Aorta (tissue), 5 donors: ENCODE data around the gene LRSAM1. TPM values are rescaled to one million over a fixed set of nuclear protein-coding genes. Genes with fewer than 3 reads are reported as not detected.

ENCODE experiments used
- ATAC-seq: fragments of 200-7000 bp; cut with Tn5 transposase; one replicate; pipeline ENCODE4 v1.9.1; 2022; ENCODE audit warnings: moderate library complexity; ENCODE audit not compliant: low FRiP score
- DNase-seq, 2 donors: peaks; one replicate each; pipeline ENCODE4 v3.0.0-alpha.2; 2020
- H3K27ac ChIP-seq, 2 donors: one replicate each; pipeline ENCODE4 v1.5.1; 2013; ENCODE audit warnings: low read length in 2 of 2, mild to moderate bottlenecking in 2 of 2, moderate library complexity in 2 of 2, control low read depth in 1 of 2, inconsistent platforms in 1 of 2, low read depth in 1 of 2
- H3K27me3 ChIP-seq, 2 donors: one replicate each; pipeline ENCODE4 v1.6.1; 2013; ENCODE audit warnings: control low read depth in 1 of 2, low read length in 1 of 2, mild to moderate bottlenecking in 1 of 2, moderate library complexity in 1 of 2; ENCODE audit not compliant: insufficient read depth in 2 of 2, control insufficient read depth in 1 of 2
- H3K36me3 ChIP-seq, 2 donors: one replicate each; pipeline ENCODE4 v1.6.1; 2013; ENCODE audit warnings: control low read depth in 1 of 2, low read length in 1 of 2, mild to moderate bottlenecking in 1 of 2; ENCODE audit not compliant: insufficient read depth in 2 of 2, control insufficient read depth in 1 of 2
- H3K4me1 ChIP-seq, 2 donors: one replicate each; pipeline ENCODE4 v1.6.1; 2013; ENCODE audit warnings: low read length in 2 of 2, control low read depth in 1 of 2, mild to moderate bottlenecking in 1 of 2, moderate library complexity in 1 of 2; ENCODE audit not compliant: insufficient read depth in 2 of 2, control insufficient read depth in 1 of 2
- H3K4me3 ChIP-seq, 2 donors: one replicate each; pipeline ENCODE4 v1.5.1; 2013; ENCODE audit warnings: low read length in 2 of 2, control low read depth in 1 of 2, mild to moderate bottlenecking in 1 of 2
- H3K9me3 ChIP-seq: one replicate; pipeline ENCODE4 v1.6.1; 2013; ENCODE audit warnings: mild to moderate bottlenecking, low read length; ENCODE audit not compliant: control insufficient read depth
- WGBS, 2 donors: extraction: QIAGEN DNeasy Blood & Tissue Kit; methylation state at CpG; one replicate each; pipeline ENCODE4 v1.1.7; 2013; 5-methylcytosine and 5-hydroxymethylcytosine counted together
- intact Hi-C, 2 donors: fragments of 100-400 bp; cut with DNase I; formaldehyde crosslinking; loops; one replicate each; pipeline versions ENCODE4 v1.14.2 to v1.15.0; 2022
- long read RNA-seq, 2 donors: library from polyadenylated mRNA; unstranded; transcript quantifications; one replicate each; pipeline ENCODE4 v2.0.0, GENCODE V29; 2020 to 2021
- polyA plus RNA-seq, 2 donors: library from polyadenylated mRNA; stranded (reverse); fragments of 200-250 nt; gene quantifications; one replicate each; pipeline ENCODE4 v1.2.3, GENCODE V29; 2013
- total RNA-seq, 2 donors: library from RNA; stranded (reverse); fragmentation: NEBNext Ultra II Directional; extraction: Animal tissue kit (Norgen Biotek cat#: 25700); gene quantifications; one replicate each; pipeline ENCODE4 v1.2.1, GENCODE V29; 2021
- donor health status: healthy with polysubstance abuse.
- donor health status: Bipolar disorder and iron deficiency.
- donor health status: DM: no; HTN: no; CAD: no.
- donor health status: DM: no; HTN: no; CAD: no.
- donor health status: DM: yes; HTN: yes; CAD: no.

The LRSAM1 gene
- total RNA-seq (10 to 100 TPM; 16.3 to 27.8 TPM), polyA plus RNA-seq (10 to 100 TPM in 1 of 2 donors, 1 to 10 TPM in 1; 9.3 to 38.8 TPM)
- long read RNA-seq, donor 1, transcript LRSAM1-201 (26 exons, 3,146 nt) = major isoform, 30 of 97 reads
- long read RNA-seq, donor 1, partial matches to known transcripts = 40 of 97 reads
- long read RNA-seq, donor 1, other reads (novel, unspliced or antisense) = 23 of 97 reads
- long read RNA-seq, donor 2, transcript LRSAM1-201 (26 exons, 3,146 nt) = major isoform, 11 of 25 reads
- long read RNA-seq, donor 2, transcript LRSAM1-202 (25 exons, 3,376 nt) = minor isoform, 6 of 25 reads
- long read RNA-seq, donor 2, partial matches to known transcripts = 2 of 25 reads
- long read RNA-seq, donor 2, other reads (novel, unspliced or antisense) = 6 of 25 reads

DNA sequence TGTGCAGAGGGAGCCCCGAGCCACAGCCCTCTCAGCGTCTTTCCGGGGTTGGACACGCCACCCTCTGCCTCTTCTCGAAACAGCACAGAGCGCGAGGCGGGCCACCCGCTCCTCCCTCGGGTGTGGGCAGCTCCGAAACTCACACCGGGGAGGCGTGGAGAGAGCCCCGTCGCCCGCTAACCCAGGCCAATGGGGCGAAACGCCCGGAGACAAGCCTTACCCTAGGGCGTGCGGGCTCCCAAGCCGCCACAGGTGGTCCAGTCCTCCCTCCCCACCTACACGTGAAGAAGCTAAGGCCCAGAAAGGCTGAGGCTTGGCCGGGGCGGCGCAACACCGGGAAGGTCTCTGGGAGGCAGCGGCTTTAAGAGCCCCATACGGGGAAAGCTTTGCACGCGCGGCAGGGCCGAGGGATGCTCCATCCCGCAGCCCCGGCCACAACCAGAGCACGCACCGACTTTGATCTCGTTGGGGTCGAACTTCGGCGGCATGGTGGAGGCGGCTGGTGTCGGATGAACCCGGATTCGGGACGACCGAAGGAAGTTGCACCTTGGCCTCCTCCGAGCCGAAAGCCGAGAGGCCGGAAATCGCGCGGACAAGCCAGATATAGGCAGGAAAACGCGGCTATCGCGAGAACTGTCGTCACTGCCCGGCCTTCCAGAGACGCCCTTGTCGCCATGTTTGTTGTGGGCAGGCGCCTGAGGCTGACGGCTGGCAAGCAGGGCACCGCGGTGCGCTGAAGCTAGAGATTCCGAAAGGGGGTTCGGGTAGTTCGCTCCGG, at the start of gene LRSAM1, which contains the start of gene RPL12:
Gene LRSAM1 (plus strand): TSS at position 681 of the 778 bp plus-strand sequence. CDS start 3,018 bp downstream, outside the sequence.
Gene RPL12 (minus strand): TSS at position 577 of the 778 bp plus-strand sequence. CDS start 89 bp downstream, at position 488.
- Histone ChIP-seq H3K27me3 (no peaks in the 10 kb centered on the region), H3K4me3 (peak within 1 kb of the TSS; percentile 57 to 71), H3K4me1 (no peaks in the 10 kb centered on the region), H3K9me3 (no peaks in the 10 kb centered on the region), H3K27ac (peak within 1 kb of the TSS in 1 of 2 donors; percentile 71), H3K36me3 (peaks cover 0 to 8% of the 10 kb centered on the region in 2 donors)
- WGBS, 2 donors = 1 to 2% methylated on average over 71 of the region's 71 CpGs
- intact Hi-C loops = no loop called here
- DNase-seq (peak; percentile 98 to 100), ATAC-seq (peak; percentile 96)

DNA sequence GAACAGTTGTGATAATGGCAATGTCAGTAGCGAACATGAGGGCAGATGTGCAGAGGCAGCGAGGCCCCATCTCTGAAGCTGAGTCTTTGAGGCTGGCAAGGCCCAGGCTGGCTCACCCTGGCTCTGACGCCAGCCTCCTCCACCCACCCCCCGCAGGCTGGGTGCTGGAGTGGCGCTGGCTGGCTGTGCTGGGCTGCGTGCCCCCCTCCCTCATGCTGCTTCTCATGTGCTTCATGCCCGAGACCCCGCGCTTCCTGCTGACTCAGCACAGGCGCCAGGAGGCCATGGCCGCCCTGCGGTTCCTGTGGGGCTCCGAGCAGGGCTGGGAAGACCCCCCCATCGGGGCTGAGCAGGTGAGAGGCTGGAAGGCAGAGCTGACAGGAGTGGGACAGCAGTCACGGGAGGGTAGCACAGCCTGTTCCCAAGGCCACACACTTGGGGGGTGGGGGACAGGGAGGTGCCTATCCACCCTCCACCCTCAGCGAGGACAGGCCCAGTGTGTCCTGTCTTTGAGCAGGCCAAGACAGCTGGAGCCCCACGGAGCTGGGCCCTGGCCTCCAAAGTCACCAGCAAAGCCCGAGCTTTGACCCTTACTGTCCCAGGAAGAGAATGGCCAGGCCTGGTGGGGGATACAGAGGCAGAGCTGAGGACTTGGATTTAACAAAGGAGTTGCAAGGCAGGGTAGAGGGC, 48.8 kb upstream of the LRSAM1 start:
- ATAC-seq (peak; percentile 4), DNase-seq (no peak)
- H3K9me3 ChIP-seq = no peaks in the 10 kb centered on the region
- 83 to 90% methylated on average over 18 of the region's 18 CpGs for WGBS, 2 donors
- H3K27ac ChIP-seq = no peak overlapping the region
- no peak overlapping the region for H3K4me3 ChIP-seq
- no peaks in the 10 kb centered on the region for H3K4me1 ChIP-seq
- H3K27me3 ChIP-seq = no peaks in the 10 kb centered on the region
- H3K36me3 ChIP-seq = peaks cover 0 to 2% of the 10 kb centered on the region in 2 donors
- intact Hi-C loops = no loop called here

DNA sequence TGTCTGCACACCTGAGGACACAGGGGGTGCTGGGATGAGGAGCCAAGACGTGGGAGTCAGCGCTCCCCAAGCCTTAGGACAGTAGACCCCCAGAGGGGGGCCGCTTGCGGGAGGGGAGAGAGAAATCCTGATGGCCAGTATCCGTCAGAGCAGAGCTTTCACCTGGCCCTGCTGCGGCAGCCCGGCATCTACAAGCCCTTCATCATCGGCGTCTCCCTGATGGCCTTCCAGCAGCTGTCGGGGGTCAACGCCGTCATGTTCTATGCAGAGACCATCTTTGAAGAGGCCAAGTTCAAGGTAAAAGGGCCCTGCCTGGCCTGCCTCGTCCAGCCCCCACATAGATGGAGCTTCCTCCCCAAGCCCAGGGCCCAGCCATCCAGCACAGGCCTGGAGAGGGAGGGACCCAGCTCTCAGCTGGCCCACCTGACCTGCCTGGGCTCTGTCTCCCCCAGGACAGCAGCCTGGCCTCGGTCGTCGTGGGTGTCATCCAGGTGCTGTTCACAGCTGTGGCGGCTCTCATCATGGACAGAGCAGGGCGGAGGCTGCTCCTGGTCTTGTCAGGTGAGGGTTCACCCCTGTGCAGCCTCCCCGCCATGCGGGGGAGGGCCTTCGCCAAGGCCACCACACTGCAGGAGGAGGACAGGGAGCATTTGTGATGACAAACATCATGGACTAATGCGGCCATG, 47.7 kb upstream of the LRSAM1 start:
- intact Hi-C loops = no loop called here
- Histone ChIP-seq H3K9me3 (no peaks in the 10 kb centered on the region), H3K4me3 (no peak overlapping the region), H3K36me3 (peaks cover 0 to 2% of the 10 kb centered on the region in 2 donors), H3K4me1 (no peaks in the 10 kb centered on the region), H3K27ac (no peak overlapping the region), H3K27me3 (no peaks in the 10 kb centered on the region)
- no peak for DNase-seq
- ATAC-seq = no peak
- 90 to 91% methylated on average over 21 to 22 of the region's 22 CpGs for WGBS, 2 donors

DNA sequence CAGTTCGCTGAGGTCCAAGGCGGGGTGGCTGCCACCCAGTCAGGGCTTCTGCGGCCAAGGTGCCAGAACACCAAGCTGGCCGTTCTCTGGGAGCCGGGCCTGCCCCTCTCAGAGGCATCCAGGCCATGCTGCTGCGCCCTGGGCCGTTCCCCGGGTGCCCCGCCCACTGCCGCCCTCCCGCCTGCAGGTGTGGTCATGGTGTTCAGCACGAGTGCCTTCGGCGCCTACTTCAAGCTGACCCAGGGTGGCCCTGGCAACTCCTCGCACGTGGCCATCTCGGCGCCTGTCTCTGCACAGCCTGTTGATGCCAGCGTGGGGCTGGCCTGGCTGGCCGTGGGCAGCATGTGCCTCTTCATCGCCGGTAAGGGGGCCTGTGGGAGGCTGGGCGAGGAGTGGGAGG, 46.7 kb upstream of the LRSAM1 start:
- no peak overlapping the region for H3K4me3 ChIP-seq
- no peaks in the 10 kb centered on the region for H3K9me3 ChIP-seq
- intact Hi-C loops = no loop called here
- H3K4me1 ChIP-seq = no peaks in the 10 kb centered on the region
- H3K27ac ChIP-seq = no peak overlapping the region
- DNase-seq (no peak), ATAC-seq (no peak)
- H3K36me3 ChIP-seq = peaks cover 0 to 2% of the 10 kb centered on the region in 2 donors
- WGBS, 2 donors = 94% methylated on average over 23 of the region's 23 CpGs
- H3K27me3 ChIP-seq = no peaks in the 10 kb centered on the region

DNA sequence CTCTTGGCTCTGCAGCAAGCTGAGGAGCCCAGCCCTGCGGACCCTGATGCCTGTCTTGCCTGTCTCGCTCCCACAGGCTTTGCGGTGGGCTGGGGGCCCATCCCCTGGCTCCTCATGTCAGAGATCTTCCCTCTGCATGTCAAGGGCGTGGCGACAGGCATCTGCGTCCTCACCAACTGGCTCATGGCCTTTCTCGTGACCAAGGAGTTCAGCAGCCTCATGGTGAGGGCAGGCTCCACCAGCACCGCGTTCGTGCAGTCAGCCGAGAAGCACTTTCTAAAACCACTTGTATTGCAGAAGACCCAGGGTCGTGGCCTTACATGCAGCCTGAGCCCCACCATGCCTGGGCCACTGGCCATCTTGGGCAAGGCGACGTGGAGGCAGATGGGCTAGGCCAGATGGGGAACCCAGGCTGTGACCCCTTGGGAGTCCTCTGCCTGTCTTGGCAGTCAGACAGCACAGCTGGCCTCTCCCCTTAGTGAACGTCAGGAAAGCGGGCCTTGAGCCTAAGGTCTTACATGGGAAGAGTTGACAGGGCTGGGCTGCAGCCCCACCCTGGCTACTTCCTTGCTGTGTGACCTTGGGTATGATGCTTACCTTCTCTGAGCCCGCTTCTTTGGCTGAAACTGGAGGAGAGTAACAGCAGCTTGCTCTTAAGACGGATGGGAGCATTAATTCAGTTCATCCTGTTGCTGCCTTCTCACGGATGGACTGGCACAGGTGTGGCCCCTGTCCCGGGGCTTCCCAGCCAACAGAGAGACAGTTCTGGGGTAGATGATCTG, 45.8 kb upstream of the LRSAM1 start:
- no peaks in the 10 kb centered on the region for H3K4me1 ChIP-seq
- H3K27ac ChIP-seq = no peak overlapping the region
- peaks cover 0 to 2% of the 10 kb centered on the region in 2 donors for H3K36me3 ChIP-seq
- no peak for DNase-seq
- no peak overlapping the region for H3K4me3 ChIP-seq
- no peaks in the 10 kb centered on the region for H3K27me3 ChIP-seq
- WGBS, 2 donors = 93 to 94% methylated on average over 20 of the region's 20 CpGs
- intact Hi-C loops = no loop called here
- no peak for ATAC-seq
- no peaks in the 10 kb centered on the region for H3K9me3 ChIP-seq

DNA sequence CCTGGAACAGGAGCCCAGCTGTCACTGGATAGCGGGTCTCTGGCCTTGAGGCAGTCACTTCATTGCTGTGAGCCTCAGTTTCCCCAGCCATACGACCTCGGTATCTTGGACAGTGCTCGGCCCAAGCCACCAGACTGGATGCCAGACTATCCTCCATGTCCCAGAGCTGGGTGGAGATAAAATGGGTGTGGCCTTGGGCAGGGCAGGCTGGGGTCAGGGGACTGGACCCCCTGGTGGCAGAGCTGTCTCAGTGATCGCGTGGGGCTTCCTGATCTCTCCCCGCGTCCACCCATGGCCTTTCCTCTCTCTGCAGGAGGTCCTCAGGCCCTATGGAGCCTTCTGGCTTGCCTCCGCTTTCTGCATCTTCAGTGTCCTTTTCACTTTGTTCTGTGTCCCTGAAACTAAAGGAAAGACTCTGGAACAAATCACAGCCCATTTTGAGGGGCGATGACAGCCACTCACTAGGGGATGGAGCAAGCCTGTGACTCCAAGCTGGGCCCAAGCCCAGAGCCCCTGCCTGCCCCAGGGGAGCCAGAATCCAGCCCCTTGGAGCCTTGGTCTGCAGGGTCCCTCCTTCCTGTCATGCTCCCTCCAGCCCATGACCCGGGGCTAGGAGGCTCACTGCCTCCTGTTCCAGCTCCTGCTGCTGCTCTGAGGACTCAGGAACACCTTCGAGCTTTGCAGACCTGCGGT, 44.4 kb upstream of the LRSAM1 start:
- intact Hi-C loops = no loop called here
- Histone ChIP-seq H3K9me3 (no peaks in the 10 kb centered on the region), H3K4me3 (no peak overlapping the region), H3K27ac (no peak overlapping the region), H3K36me3 (peaks cover 0 to 2% of the 10 kb centered on the region in 2 donors), H3K4me1 (no peaks in the 10 kb centered on the region), H3K27me3 (no peaks in the 10 kb centered on the region)
- DNase-seq = no peak
- no peak for ATAC-seq
- 84 to 86% methylated on average over 13 of the region's 13 CpGs for WGBS, 2 donors

DNA sequence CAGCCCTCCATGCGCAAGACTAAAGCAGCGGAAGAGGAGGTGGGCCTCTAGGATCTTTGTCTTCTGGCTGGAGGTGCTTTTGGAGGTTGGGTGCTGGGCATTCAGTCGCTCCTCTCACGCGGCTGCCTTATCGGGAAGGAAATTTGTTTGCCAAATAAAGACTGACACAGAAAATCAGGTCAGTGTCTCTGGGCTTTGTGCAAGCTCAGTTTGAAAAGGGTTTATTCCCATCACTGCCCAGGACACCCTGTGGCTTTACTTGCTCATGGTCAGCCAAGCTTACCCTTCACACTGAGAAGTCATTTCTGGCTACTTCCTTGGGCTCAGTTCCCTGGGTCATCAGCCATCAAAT, 43.8 kb upstream of the LRSAM1 start:
- ATAC-seq = no peak
- Histone ChIP-seq H3K27ac (no peak overlapping the region), H3K4me3 (no peak overlapping the region), H3K36me3 (peaks cover 0 to 2% of the 10 kb centered on the region in 2 donors), H3K9me3 (no peaks in the 10 kb centered on the region), H3K4me1 (no peaks in the 10 kb centered on the region), H3K27me3 (no peaks in the 10 kb centered on the region)
- intact Hi-C loops = no loop called here
- no peak for DNase-seq
- WGBS, 2 donors = 88% methylated on average over 6 of the region's 6 CpGs
